SK-N-SH treated with all-trans-retinoic acid at 6 μM for 48 hours (cell line): ENCODE measurements around the gene MMP23B.
"Not testable (repeated sequence)": the region's sequence is repeated elsewhere in the genome, so short reads cannot be mapped to it uniquely, and the experiment has no call there.

Experiments used
- ESRRG ChIP-seq: fragments of 250-450 bp; sonication (Bioruptor Pico); IDR thresholded peaks from 2 replicates; pipeline ENCODE4 v1.6.1; 2021; ENCODE audit warnings: mild to moderate bottlenecking
- ZNF8 ChIP-seq: fragments of 450-650 bp; formaldehyde crosslinking; IDR thresholded peaks from 2 replicates; pipeline ENCODE4 v1.5.0; 2020; ENCODE audit warnings: mild to moderate bottlenecking, moderate library complexity

DNA sequence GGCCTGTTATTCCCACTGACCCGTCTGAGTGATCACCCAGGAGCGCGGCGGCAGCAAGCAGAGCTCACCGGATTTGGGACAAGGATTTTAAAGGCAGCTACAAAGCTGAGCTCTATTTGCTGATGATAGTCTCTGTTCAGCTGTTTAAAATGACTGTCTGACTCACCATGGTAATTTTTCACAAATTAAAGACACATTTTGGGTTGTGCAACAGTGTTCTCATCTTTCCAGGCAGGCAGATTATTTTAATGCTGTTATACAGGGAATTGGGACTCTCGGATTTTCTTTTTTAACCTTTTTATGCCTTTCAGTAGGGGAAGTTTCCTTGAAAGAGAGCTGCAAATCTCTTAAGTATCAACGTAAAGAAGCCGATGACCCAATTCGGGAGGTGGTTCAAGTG lies 30.4 kb downstream of the MMP23B start:
- TF ChIP-seq ESRRG, ZNF8 (CRISPR knock-in tag): not testable (repeated sequence)
